Ovary (tissue), 9 donors: ENCODE data around the gene ACSS1. TPM values are rescaled to one million over a fixed set of nuclear protein-coding genes. Genes with fewer than 3 reads are reported as not detected.

ENCODE experiments used
- DNase-seq, 5 donors: peaks; one replicate each; pipeline ENCODE4 v3.0.0-alpha.2; 2019 to 2020
- H3K27ac ChIP-seq, 2 donors: fragments of 200-600 bp; one replicate each; pipeline versions ENCODE4 v1.5.1 to v1.8.0; 2019 to 2022
- H3K27me3 ChIP-seq: fragments of 200-600 bp; one replicate; pipeline ENCODE4 v1.8.0; 2022
- H3K36me3 ChIP-seq: fragments of 200-600 bp; sonication (generic); one replicate; pipeline ENCODE4 v1.5.1; 2019
- H3K4me1 ChIP-seq: one replicate; pipeline ENCODE4 v1.8.1; 2013; ENCODE audit warnings: mild to moderate bottlenecking, moderate library complexity; ENCODE audit not compliant: insufficient read depth
- H3K4me3 ChIP-seq: fragments of 200-600 bp; sonication (generic); one replicate; pipeline ENCODE4 v1.5.1; 2017
- H3K9me3 ChIP-seq, 2 donors: fragments of 200-600 bp in 1 of 2; sonication (generic) in 1 of 2; one replicate each; pipeline versions ENCODE4 v1.5.1 to v1.8.1; 2013 to 2019; ENCODE audit warnings: mild to moderate bottlenecking in 1 of 2, moderate library complexity in 1 of 2
- EP300 ChIP-seq: sonication (generic); formaldehyde crosslinking; IDR thresholded peaks from one replicate; pipeline ENCODE4 v1.6.1; 2017; ENCODE audit warnings: antibody characterized with exemption
- POLR2A ChIP-seq: fragments of 450-650 bp; IDR thresholded peaks from one replicate; pipeline ENCODE4 v1.6.1; 2017; ENCODE audit warnings: antibody characterized with exemption, mild to moderate bottlenecking, moderate library complexity
- WGBS, 3 donors: extraction: QIAGEN DNeasy Blood & Tissue Kit in 1 of 3; methylation state at CpG; one replicate each; pipeline versions ENCODE4 v1.1.5 to v1.1.7; 2013 to 2017; 5-methylcytosine and 5-hydroxymethylcytosine counted together
- intact Hi-C, 4 donors: fragments of 100-400 bp; cut with DNase I; formaldehyde crosslinking; loops; one replicate each; pipeline versions ENCODE4 v1.11.0 to v1.15.1; 2022 to 2023
- polyA plus RNA-seq, 2 donors: library from polyadenylated mRNA; stranded (reverse); fragments of 200-250 nt in 1 of 2; fragments of 350-450 nt in 1 of 2; fragmentation: Illumina TruSeq in 1 of 2; extraction: RNeasy Lipid Tissue Mini Kit (QIAGEN cat#74804) in 1 of 2; gene quantifications; one replicate each; pipeline ENCODE4 v1.2.3, GENCODE V29; 2013 to 2014
- total RNA-seq, 7 donors: library from RNA; depleted of rRNA in 2 of 7; stranded (reverse); fragments of >200 nt in 2 of 7; fragmentation: NEBNext Ultra II Directional in 3 of 7; extraction: Animal tissue kit (Norgen Biotek cat#: 25700) in 3 of 7; gene quantifications; one replicate each; pipeline versions ENCODE4 v1.1.0 to v1.2.4, GENCODE V29; 2016 to 2023
- TF ChIP-seq, protein P1 (sequence below), 3 donors: fragments of 450-650 bp in 2 of 3; fragments of 200-600 bp in 1 of 3; IDR thresholded peaks; one replicate each; pipeline versions ENCODE4 v1.5.1 to v1.8.0; 2016 to 2022; ENCODE audit warnings: antibody characterized with exemption in 3 of 3, mild to moderate bottlenecking in 1 of 3
- donor health status: DM: no; HTN: no; CAD: no; lungs with moderate emphysema.
- donor health status: DM: no; HTN: no; CAD: no.
- donor health status: Bipolar disorder and iron deficiency.
- donor health status: DM: yes; HTN: yes; CAD: no.
- donor health status: DM: no; HTN: no; CAD: no.
- donor health status: DM: yes; HTN: yes; CAD: no.

Gene ACSS1
- total and polyA plus RNA-seq, 9 donors = 13.1 to 37.0 (median 29.0) TPM

DNA sequence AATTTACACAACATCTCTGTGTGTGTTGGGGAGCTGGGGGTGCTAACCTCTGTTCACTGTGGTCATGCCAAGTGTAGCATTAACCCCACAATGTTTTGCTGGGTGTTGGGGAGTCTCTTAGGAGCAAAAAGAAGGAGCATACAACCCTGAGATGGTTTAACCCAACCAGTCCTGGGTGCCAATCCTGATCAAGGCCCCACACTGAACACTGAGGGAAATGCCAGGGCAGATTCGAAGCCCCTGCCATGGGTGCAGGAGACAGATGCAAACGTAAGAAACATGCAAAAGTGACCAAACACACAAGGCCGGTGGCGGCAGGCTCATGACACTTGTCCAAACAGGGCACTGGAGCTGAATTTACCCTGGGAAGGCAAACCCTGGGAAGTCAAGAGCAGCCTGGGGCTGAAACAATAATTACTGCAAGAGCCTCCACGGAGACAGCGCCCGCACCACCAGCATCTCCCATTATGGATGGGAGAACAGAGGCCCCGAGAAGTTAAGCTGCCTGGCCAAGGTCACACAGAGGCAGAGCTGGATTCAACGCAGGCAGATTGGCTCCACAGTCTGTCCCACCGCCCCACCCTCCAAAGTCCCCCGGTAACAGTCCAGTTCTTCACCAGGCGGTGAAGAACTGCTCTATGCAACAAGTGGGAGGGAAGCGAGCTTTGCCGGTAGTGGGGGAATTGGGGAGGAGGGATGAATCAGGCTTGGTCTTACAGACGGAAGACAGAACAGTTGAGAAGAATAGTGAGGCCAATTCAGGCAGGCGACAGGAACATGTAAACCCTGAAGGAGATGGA lies 8.5 kb downstream of the ACSS1 start:
- H3K27ac ChIP-seq = no peak overlapping the region
- H3K27me3 ChIP-seq = no peaks in the 10 kb centered on the region
- WGBS, 3 donors = 68 to 74% (median 74%) methylated on average over 16 of the region's 16 CpGs
- H3K36me3 ChIP-seq = no peaks in the 10 kb centered on the region
- DNase-seq = peak in 3 of 5 donors; percentile 11 to 15 (median 13)
- peaks cover 38% of the 10 kb centered on the region for H3K4me1 ChIP-seq
- H3K9me3 ChIP-seq = no peaks in the 10 kb centered on the region
- intact Hi-C loops = loop anchor here in 2 of 4 donors (10.0 kb wide), 2 partner anchors 345 to 1695 kb away; partner anchors contain the start of genes ABHD12 (in 1 of the 2) and NXT1 (in 1 of the 2)
- TF ChIP-seq, protein P1, sequence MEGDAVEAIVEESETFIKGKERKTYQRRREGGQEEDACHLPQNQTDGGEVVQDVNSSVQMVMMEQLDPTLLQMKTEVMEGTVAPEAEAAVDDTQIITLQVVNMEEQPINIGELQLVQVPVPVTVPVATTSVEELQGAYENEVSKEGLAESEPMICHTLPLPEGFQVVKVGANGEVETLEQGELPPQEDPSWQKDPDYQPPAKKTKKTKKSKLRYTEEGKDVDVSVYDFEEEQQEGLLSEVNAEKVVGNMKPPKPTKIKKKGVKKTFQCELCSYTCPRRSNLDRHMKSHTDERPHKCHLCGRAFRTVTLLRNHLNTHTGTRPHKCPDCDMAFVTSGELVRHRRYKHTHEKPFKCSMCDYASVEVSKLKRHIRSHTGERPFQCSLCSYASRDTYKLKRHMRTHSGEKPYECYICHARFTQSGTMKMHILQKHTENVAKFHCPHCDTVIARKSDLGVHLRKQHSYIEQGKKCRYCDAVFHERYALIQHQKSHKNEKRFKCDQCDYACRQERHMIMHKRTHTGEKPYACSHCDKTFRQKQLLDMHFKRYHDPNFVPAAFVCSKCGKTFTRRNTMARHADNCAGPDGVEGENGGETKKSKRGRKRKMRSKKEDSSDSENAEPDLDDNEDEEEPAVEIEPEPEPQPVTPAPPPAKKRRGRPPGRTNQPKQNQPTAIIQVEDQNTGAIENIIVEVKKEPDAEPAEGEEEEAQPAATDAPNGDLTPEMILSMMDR (IDR thresholded peaks at IDR 0.05) = no peak
- TF ChIP-seq EP300 = no peak
- no peak for TF ChIP-seq POLR2A
- no peak overlapping the region for H3K4me3 ChIP-seq

DNA sequence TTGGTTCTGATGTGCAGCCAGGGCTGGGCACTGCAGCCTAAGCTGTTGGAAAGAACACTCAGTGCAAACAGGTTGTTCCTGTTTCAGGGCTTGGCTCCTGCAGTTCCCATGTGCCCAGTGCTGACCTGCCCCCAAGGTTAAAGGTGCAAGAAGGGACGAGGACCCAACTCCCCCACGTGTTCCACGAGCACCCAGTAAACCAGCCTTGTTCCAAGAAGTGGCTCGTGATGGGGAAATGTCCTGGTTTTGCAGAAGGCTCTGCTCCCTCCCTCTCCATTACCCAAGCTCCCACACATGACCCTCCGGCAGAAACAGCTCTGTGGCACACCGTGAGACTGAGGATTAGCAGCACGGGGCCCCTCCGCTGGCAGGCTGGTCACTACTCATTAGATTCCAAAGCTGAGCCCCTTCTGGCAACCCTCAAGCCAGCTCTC lies 9.4 kb downstream of the ACSS1 start:
- Histone ChIP-seq H3K4me3 (no peak overlapping the region), H3K9me3 (no peaks in the 10 kb centered on the region), H3K27me3 (no peaks in the 10 kb centered on the region), H3K4me1 (peaks cover 30% of the 10 kb centered on the region), H3K27ac (no peak overlapping the region), H3K36me3 (no peaks in the 10 kb centered on the region)
- no peak for TF ChIP-seq POLR2A
- TF ChIP-seq EP300 = no peak
- TF ChIP-seq, protein P1 (IDR thresholded peaks at IDR 0.05) = no peak
- intact Hi-C loops = no loop called here
- 72 to 85% (median 76%) methylated on average over 8 of the region's 8 CpGs for WGBS, 3 donors
- DNase-seq = peak in 4 of 5 donors; percentile 11 to 29 (median 14)

DNA sequence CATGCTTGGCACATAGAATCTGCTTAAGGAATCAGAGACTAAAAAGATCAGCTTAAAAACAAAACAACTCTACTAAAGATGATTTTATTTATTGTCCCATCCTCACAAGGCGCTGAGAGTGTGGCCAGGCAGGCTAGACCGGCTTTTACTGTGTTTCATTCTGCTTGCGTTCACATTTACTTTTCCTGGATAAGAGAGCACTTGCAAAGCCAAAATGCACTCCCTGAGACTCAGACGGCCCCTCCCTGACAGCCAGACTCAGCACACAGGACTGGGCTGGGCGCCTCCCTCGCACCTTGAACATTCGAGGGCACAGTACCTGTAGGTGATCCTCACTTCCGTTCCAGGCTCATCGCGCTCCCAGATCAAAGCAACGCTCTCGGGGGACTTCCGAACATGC lies 10.2 kb downstream of the ACSS1 start:
- TF ChIP-seq, protein P1 (IDR thresholded peaks at IDR 0.05) = no peak
- DNase-seq = peak in 3 of 5 donors; percentile 9 to 25 (median 20)
- peaks cover 30% of the 10 kb centered on the region for H3K4me1 ChIP-seq

DNA sequence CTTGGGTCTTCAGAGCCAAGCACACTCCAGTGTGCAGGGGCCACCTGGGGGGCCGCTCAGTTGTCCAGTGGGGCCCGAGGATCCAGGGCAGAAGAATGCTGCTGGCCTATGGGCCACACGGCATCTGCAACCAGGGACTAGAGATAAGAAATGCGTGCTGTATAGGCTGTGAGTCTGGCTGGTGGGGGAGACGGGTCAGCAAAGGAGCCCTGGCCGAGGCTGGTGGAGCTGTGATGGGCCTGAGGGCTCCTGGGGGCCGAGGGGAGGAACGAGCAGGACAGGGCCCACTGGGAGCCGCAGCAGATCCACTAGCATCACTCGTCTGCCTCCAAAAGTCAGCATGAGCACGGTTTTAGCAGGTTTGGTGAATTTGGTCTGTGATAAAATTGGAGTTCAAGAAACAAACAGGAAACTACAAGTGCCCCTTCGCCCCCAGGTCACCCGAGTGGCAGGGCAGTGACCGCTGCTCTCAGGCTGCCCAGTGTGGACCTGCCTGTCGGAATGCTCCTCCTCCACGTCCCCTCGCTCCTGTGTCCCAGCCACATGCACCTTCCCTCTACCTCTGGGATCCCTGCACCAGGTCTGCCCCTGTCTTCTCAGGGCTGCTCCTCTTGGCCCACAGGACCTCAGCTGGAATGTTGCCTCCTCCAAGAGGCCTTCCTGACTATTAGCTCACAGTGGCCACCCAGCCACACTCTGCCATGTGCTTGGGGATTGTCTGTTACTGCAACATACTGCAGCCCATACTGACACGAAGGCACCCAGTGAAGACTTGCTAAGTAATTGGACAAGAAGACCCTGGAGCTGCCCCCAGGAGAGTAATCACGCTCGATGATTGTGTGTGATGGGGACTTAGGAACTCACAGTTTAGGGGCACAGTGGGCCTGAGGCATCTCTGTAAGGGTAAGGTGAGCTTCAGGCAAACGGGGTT lies 10.9 kb downstream of the ACSS1 start:
- Histone ChIP-seq H3K4me3 (no peak overlapping the region), H3K36me3 (no peaks in the 10 kb centered on the region), H3K27ac (no peak overlapping the region), H3K27me3 (no peaks in the 10 kb centered on the region), H3K9me3 (no peaks in the 10 kb centered on the region), H3K4me1 (peaks cover 27% of the 10 kb centered on the region)
- DNase-seq = peak in 2 of 5 donors; percentile 16 to 21
- intact Hi-C loops = no loop called here
- TF ChIP-seq POLR2A (no peak), EP300 (no peak)
- TF ChIP-seq, protein P1 (IDR thresholded peaks at IDR 0.05) = no peak
- WGBS, 3 donors = 81 to 94% (median 88%) methylated on average over 21 of the region's 21 CpGs

More for the DNA sequence above, 10.2 kb downstream of the ACSS1 start:
- Histone ChIP-seq H3K27me3 (no peaks in the 10 kb centered on the region), H3K9me3 (no peaks in the 10 kb centered on the region), H3K4me3 (no peak overlapping the region), H3K27ac (no peak overlapping the region), H3K36me3 (no peaks in the 10 kb centered on the region)
- intact Hi-C loops = no loop called here
- 87 to 93% (median 88%) methylated on average over 13 of the region's 13 CpGs for WGBS, 3 donors
